Iris pigment epithelial cell (primary cell): ENCODE results near the gene TCP11.

Experiments
- DNase-seq: peaks from one replicate; pipeline ENCODE4 v3.0.0-alpha.2; 2011; ENCODE audit warnings: low read depth

TCP11 gene

GRCh38 chr6:35092362-35093117 lies 48.6 kb downstream of the TCP11 start:
- DNase-seq, result peak; percentile 72

- no peak for DNase-seq
These were observed 49.6 kb downstream of the TCP11 start for GRCh38 chr6:35091346-35092083.

- no peak for DNase-seq
These were observed 50.4 kb downstream of the TCP11 start for GRCh38 chr6:35090734-35091133.

GRCh38 chr6:35089935-35090505 lies 51.1 kb downstream of the TCP11 start:
- peak; percentile 87 for DNase-seq

GRCh38 chr6:35089216-35089934 lies 51.8 kb downstream of the TCP11 start:
- DNase-seq, result no peak

- DNase-seq, result no peak
These were observed 52.6 kb downstream of the TCP11 start for GRCh38 chr6:35088281-35089215.

- DNase-seq, result no peak
These were observed 53.5 kb downstream of the TCP11 start for GRCh38 chr6:35087361-35088280.

- no peak for DNase-seq
These were observed 54.3 kb downstream of the TCP11 start for GRCh38 chr6:35086636-35087360.

GRCh38 chr6:35086282-35086632 lies 54.9 kb downstream of the TCP11 start:
- no peak for DNase-seq

- no peak for DNase-seq
These were observed 55.5 kb downstream of the TCP11 start for GRCh38 chr6:35085359-35086281.

GRCh38 chr6:35084511-35085203 lies 56.5 kb downstream of the TCP11 start:
- DNase-seq, result no peak

GRCh38 chr6:35084041-35084491 lies 57.1 kb downstream of the TCP11 start:
- no peak for DNase-seq

GRCh38 chr6:35083507-35083906 lies 57.6 kb downstream of the TCP11 start:
- no peak for DNase-seq

GRCh38 chr6:35082733-35083403 lies 58.3 kb downstream of the TCP11 start:
- DNase-seq, result no peak

- DNase-seq, result no peak
These were observed 59.0 kb downstream of the TCP11 start for GRCh38 chr6:35082046-35082732.

- DNase-seq, result peak; percentile 47
These were observed 59.7 kb downstream of the TCP11 start for GRCh38 chr6:35081426-35081851.
